Sigmoid colon (tissue), 7 donors: ENCODE data around the gene NXPE1. TPM values are rescaled to one million over a fixed set of nuclear protein-coding genes. Genes with fewer than 3 reads are reported as not detected.

Experiments used
- DNase-seq: peaks from one replicate; pipeline ENCODE4 v3.0.0-alpha.2; 2019
- H3K27ac ChIP-seq, 4 donors: fragments of 200-600 bp; sonication (generic); one replicate each; pipeline ENCODE4 v1.5.1; 2016 to 2019; ENCODE audit warnings: mild to moderate bottlenecking in 1 of 4
- H3K27me3 ChIP-seq, 3 donors: fragments of 200-600 bp; sonication (generic); one replicate each; pipeline ENCODE4 v1.5.1; 2019; ENCODE audit warnings: mild to moderate bottlenecking in 1 of 3
- H3K36me3 ChIP-seq, 4 donors: fragments of 200-600 bp; sonication (generic); one replicate each; pipeline ENCODE4 v1.5.1; 2016 to 2019
- H3K4me1 ChIP-seq, 4 donors: fragments of 200-600 bp; sonication (generic); one replicate each; pipeline ENCODE4 v1.5.1; 2017 to 2019
- H3K4me3 ChIP-seq, 4 donors: fragments of 200-600 bp; sonication (generic); one replicate each; pipeline ENCODE4 v1.5.1; 2017 to 2019; ENCODE audit warnings: mild to moderate bottlenecking in 2 of 4, moderate library complexity in 1 of 4
- H3K9me3 ChIP-seq, 4 donors: fragments of 200-600 bp in 3 of 4; sonication (generic) in 3 of 4; one replicate each; pipeline versions ENCODE4 v1.5.1 to v1.6.1; 2013 to 2019
- CTCF ChIP-seq, 4 experiments: fragments of 450-650 bp in 3 of 4; fragments of 200-600 bp in 1 of 4; IDR thresholded peaks; one replicate each; pipeline ENCODE4 v1.5.1; 2016 to 2019; ENCODE audit warnings: antibody characterized with exemption in 4 of 4, mild to moderate bottlenecking in 3 of 4, moderate library complexity in 2 of 4
- EP300 ChIP-seq, 4 donors: sonication (generic); formaldehyde crosslinking; IDR thresholded peaks; one replicate each; pipeline ENCODE4 v1.6.1; 2017; ENCODE audit warnings: antibody characterized with exemption in 4 of 4
- POLR2A ChIP-seq, 2 donors: fragments of 450-650 bp; IDR thresholded peaks; one replicate each; pipeline ENCODE4 v1.6.1; 2016; ENCODE audit warnings: antibody characterized with exemption in 2 of 2, mild to moderate bottlenecking in 2 of 2, moderate library complexity in 2 of 2
- POLR2AphosphoS5 ChIP-seq, 4 donors: sonication (generic); formaldehyde crosslinking; IDR thresholded peaks; one replicate each; pipeline ENCODE4 v1.6.1; 2017; ENCODE audit warnings: antibody characterized with exemption in 4 of 4
- WGBS, 2 donors: extraction: QIAGEN DNeasy Blood & Tissue Kit; methylation state at CpG; one replicate each; pipeline ENCODE4 v1.1.7; 2013; 5-methylcytosine and 5-hydroxymethylcytosine counted together
- intact Hi-C: fragments of 100-400 bp; cut with DNase I; formaldehyde crosslinking; loops from one replicate; pipeline ENCODE4 v1.15.1; 2023
- polyA plus RNA-seq, 3 donors: library from polyadenylated mRNA; stranded (reverse); fragments of 200-250 nt; gene quantifications; one replicate each; pipeline ENCODE4 v1.2.3, GENCODE V29; 2013
- total RNA-seq, 4 donors: library from RNA; depleted of rRNA; stranded (reverse); fragments of >200 nt; gene quantifications; one replicate each; pipeline ENCODE4 v1.1.0, GENCODE V29; 2016
- donor health status: healthy with polysubstance abuse.
- donor health status: Bipolar disorder and iron deficiency.
- donor health status: healthy.

NXPE1 gene
- total and polyA plus RNA-seq, 7 donors, result 3.3 to 36.3 (median 15.6) TPM; not detected in 3

DNA sequence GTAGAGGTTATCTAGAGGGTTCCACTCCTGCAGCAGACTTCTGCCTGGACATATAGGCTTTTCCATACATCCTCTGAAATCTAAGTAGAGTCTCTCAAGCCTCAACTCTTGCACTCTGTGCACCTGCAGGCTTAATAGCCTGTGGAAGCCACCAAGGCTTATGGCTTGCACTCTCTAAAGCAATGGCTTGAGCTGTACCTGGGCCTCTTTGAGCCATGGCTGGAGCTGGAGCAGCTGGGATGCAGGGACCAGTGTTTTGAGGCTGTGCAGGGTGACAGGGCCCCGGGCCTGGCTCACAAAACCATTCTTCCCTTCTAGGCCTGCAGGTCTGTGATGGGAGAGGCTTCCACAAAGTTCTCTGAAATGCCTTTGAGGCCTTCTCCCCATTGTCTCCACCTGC, 38.8 kb upstream of the NXPE1 start:
- DNase-seq, result no peak
- Histone ChIP-seq H3K36me3 (no peaks in the 10 kb centered on the region), H3K27me3 (no peaks in the 10 kb centered on the region), H3K4me3 (no peak overlapping the region), H3K4me1 (no peaks in the 10 kb centered on the region), H3K9me3 (no peaks in the 10 kb centered on the region), H3K27ac (no peak overlapping the region)
- 81 to 96% methylated on average over 1 of the region's 1 CpG for WGBS, 2 donors
- intact Hi-C loops, result no loop called here
- TF ChIP-seq POLR2AphosphoS5 (IDR thresholded peaks at IDR 0.05) (no peak), POLR2A (IDR thresholded peaks at IDR 0.05) (no peak), CTCF (IDR thresholded peaks at IDR 0.05) (no peak), EP300 (IDR thresholded peaks at IDR 0.05) (no peak)

GRCh38 chr11:114596175-114596919, 36.7 kb upstream of the NXPE1 start:
- Histone ChIP-seq H3K27ac (no peak overlapping the region), H3K27me3 (no peaks in the 10 kb centered on the region), H3K4me1 (no peaks in the 10 kb centered on the region), H3K36me3 (no peaks in the 10 kb centered on the region), H3K9me3 (no peaks in the 10 kb centered on the region), H3K4me3 (no peak overlapping the region)
- DNase-seq, result no peak
- intact Hi-C loops, result no loop called here
- WGBS, 2 donors, result 10 to 60% methylated on average over 1 of the region's 1 CpG
- TF ChIP-seq EP300 (IDR thresholded peaks at IDR 0.05) (no peak), POLR2AphosphoS5 (IDR thresholded peaks at IDR 0.05) (no peak), POLR2A (IDR thresholded peaks at IDR 0.05) (no peak), CTCF (IDR thresholded peaks at IDR 0.05) (no peak)

DNA sequence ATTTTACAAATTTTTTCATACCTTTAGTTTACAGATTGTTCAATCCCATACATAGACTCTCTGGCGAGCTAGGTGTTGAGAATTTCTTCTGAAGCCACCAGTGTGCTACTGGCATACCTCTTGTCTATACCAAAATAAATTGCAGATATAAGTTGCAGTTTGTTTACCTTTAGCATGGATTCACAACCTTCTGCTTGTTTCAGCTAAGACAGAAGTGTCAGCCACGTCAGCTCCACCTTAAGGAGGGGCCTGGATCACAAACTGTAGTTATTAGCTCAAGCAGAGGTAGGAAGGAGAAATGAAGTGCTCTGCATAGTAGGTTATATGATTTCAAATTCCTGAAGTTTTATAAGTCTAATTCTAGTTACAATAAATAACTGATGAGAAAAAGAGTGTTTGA, 35.9 kb upstream of the NXPE1 start, which contains the start of gene NXPE4:
TSS of gene NXPE4 (minus strand) at position 216 of the 400 bp plus-strand sequence. CDS start 1,027 bp downstream, outside the sequence.
- Histone ChIP-seq H3K27me3 (no peaks in the 10 kb centered on the region), H3K9me3 (no peaks in the 10 kb centered on the region), H3K4me1 (no peaks in the 10 kb centered on the region), H3K36me3 (no peaks in the 10 kb centered on the region), H3K4me3 (no peak within 1 kb of the TSS), H3K27ac (no peak within 1 kb of the TSS)
- intact Hi-C loops, result no loop called here
- TF ChIP-seq POLR2AphosphoS5 (IDR thresholded peaks at IDR 0.05), result no peak
- no peak for TF ChIP-seq POLR2A (IDR thresholded peaks at IDR 0.05)
- TF ChIP-seq EP300 (IDR thresholded peaks at IDR 0.05), result no peak
- TF ChIP-seq CTCF (IDR thresholded peaks at IDR 0.05), result no peak
- DNase-seq, result no peak
- whole genome bisulfite sequencing, 2 donors, result 10 to 54% methylated on average over 2 of the region's 2 CpGs

DNA sequence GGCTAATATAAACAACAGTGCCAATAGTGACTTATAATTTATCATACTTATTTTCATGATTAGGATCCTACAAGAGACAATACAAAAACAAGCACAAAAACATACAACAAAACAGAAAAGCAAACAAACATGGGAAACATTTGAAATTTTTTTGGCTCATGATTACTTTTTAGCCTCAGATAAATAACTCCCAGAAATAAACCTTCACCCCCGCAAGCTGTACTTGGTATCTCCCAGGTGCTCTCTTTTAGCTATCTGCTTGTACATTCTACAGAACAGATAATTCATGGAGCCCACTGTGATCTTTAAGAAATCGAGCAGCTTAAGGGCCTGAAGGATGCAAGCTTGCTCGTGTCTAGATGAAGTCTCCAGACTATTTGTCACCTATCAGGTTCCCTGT, 35.0 kb upstream of the NXPE1 start:
- Histone ChIP-seq H3K36me3 (no peaks in the 10 kb centered on the region), H3K9me3 (no peaks in the 10 kb centered on the region), H3K4me1 (no peaks in the 10 kb centered on the region), H3K27me3 (no peaks in the 10 kb centered on the region), H3K4me3 (no peak overlapping the region), H3K27ac (no peak overlapping the region)
- TF ChIP-seq POLR2A (IDR thresholded peaks at IDR 0.05), result no peak
- no peak for TF ChIP-seq CTCF (IDR thresholded peaks at IDR 0.05)
- TF ChIP-seq POLR2AphosphoS5 (IDR thresholded peaks at IDR 0.05), result no peak
- TF ChIP-seq EP300 (IDR thresholded peaks at IDR 0.05), result no peak
- intact Hi-C loops, result no loop called here
- DNase-seq, result no peak
- 13 to 58% methylated on average over 3 of the region's 3 CpGs for WGBS, 2 donors
